ENCODE results near the gene MICU2. TPM values are rescaled to one million over a fixed set of nuclear protein-coding genes. Genes with fewer than 3 reads are reported as not detected.

Gene MICU2
- polyA plus RNA-seq, 5 donors, result 74.6 to 93.8 (median 78.8) TPM

DNA sequence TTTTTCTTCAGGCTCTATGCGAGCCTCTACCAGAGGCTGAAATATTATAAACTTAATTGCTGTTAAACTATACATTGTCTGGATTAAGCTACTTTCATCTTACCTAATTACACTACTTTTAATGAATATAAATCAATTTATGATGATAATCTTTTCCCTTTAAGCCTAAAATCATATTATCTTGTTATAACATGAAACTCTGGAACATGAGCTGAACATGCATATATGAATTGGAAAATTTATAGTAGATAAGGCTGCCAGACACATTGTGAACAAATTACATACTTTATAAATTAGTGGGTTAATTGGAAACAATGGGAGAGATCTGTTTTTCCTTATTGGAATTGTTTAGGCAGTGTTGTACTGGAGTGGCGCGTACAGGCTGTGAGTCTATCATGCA lies 99.6 kb downstream of the MICU2 start:
- no peak for DNase-seq

DNA sequence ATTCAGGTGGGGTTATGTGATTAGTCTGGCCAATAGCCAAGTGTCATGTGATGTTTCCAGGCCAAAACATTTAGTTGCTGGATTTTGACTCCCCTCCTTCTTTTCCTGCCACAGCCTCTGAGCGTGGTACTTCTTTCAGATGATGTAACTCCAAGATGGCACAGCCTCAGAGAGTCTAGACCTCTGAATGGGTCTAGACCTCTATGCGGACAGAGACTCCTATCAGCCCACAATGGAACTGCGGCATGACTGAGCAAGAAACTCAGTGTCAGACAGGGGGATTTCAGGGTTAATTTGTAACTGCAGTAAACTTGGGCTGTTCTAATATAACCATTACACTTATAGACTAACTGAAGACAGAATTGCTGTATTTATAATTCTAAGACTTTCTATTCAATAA lies 102.3 kb downstream of the MICU2 start:
- DNase-seq, result no peak

DNA sequence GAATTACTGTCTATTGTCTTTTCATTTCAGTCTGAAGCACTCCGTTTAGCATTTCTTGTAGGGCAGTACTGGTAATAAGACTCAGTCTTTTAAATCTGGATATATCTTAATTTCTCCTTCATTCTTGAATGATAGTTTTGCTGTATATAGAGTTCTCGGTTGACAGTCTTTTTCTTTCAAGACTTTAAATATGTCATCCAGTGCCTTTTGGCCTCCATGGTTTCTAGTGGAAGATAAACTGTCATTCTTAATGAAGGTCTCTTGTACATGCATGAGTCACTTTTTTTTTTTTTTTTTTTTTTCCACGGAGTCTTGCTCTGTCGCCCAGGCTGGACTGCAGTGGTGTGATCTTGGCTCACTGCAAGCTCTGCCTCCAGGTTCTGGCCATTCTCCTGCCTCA lies 117.6 kb downstream of the MICU2 start:
- no peak for DNase-seq

DNA sequence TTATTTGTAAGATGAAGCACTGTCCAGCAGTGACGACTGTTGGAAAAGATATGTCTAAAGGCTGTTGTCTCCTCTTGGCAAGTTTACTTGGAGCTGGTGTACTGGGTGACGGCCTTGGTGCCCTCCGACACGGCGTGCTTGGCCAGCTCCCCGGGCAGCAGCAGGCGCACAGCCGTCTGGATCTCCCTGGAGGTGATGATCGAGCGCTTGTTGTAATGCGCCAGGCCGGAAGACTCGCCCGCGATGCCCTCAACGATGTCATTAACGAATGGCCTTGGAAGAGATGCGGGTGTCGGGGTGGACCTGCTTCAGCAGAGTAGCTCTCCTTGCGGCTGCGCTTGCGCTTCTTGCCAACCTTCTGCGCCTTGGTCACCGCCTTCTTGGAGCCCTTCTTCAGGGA lies 120.2 kb downstream of the MICU2 start:
- DNase-seq, result no peak

DNA sequence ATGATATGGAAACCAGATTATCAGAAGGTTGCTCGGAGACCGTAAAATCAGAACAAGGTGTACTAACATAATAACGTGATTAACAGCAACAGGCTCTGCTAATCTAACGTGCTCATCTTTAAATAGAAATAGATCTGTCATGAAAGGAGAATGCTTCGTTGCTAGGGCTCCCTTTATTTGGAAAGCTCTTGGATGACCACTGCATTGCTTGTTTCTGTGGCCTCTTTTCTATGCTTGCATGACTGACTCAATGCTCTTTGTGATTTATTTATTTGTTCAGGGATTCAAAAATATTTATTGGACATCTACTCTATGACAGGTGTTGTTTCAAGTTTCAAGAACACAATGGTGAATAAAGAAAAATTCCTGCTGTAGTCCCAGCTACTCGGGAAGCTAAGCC lies 122.6 kb downstream of the MICU2 start:
- DNase-seq, result no peak

DNA sequence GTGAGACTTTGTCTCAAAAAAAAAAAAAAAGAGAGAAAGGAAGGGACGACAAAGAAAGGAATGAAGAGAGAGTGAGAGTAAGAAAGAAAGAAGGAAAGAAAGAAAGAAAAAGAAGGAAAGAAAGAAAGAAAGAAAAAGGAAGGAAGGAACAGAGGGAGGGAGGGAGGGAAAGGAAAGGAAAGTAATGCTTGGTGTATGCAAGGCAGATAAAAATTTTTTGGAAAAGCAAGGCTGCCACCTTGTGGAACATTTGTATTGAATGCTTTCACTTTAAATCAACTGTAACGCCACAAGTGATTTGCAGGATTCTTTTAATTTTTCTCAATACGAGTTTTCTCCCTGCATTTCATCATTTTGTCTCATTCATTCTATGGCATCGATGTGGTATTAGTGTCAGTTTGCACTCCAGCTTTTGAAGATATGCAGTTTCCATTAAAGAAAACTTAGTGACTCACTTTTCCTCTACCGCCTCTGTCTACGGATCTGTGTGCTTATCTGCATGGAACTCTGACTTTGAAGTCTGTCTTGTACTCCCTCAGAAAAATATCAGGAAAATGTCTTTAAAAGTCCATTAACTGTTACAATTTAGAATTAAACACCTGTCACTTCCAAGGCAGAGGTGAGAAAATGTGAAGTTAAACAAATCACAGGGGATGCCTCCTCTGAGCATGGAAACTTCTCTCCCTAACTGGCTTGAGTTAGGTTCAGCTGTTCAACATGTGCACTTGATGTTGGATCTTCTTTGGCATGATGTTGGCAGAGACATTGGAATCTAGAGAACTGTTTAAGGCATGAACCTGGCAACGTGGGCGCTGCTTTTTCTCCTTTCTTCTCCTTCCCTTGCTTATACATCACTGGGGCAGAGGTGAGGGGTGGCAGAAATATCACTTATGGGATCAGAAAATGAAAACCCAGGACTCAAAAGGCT lies 124.8 kb downstream of the MICU2 start:
- peak; percentile 63 to 75 for DNase-seq

DNA sequence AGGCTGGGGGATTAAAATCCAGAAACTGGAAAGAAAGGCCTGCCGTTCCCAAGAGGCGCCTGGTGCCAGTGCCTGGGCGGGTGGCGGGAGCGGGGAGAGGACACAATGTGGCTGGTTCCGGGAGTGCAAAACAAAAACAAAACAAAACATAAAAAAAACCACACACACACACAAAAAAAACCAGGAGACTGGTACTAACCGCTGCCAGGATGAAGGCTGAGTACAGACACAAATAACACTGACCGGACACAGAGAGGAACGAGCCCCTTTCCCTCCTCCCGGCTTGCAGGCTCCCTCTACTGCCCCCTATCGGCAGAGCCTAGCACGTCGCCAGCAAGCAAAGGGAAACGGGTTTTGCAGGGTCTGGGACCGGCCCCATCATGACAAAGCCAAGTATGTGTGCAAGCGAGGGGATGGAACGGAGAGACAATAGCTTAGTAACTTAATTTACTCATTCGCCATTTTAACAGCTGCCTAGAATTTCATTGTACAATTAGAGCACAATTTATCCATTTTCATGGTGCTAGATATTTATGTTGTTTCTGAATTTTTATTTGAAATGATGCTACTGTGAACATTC lies 127.0 kb downstream of the MICU2 start:
- DNase-seq, result peak; percentile 65 to 75

DNA sequence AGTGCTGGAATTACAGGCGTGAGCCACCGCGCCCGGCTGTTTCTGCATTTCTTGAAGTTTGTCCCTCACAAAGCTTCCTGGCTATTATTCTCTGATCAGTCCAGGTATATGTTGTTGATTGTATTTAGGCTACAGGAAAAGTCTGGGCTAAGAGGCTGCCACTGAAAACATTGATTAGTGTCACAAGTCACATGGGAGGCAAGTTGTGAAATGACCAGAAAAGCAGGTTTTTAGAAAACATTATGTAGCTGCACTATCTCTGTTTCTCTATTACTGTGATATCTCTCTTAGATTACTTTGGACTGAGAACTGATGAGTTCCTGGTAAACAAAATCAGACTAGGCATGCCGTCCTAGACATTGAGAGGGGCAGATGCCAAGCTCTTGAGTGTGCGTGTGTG lies 128.9 kb downstream of the MICU2 start:
- no peak for DNase-seq

DNA sequence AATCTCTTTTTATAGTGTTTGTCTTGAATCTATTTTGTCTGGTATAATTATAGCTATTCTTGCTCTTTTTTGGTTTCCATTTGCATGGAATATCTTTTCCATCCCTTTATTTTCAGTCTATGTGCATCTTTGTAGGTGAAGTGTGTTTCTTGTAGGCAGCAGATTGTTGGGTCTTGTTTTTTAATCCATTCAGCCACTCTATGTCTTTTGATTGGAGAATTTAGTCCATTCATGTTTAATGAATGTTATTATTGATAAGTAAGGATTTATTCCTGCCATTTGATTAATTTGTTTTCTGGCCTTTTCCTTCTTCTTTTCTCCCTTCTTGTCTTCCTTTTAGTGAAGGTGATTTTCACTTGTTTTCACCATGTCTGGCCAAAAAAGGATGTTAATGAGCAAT lies 133.2 kb downstream of the MICU2 start:
- no peak for DNase-seq

DNA sequence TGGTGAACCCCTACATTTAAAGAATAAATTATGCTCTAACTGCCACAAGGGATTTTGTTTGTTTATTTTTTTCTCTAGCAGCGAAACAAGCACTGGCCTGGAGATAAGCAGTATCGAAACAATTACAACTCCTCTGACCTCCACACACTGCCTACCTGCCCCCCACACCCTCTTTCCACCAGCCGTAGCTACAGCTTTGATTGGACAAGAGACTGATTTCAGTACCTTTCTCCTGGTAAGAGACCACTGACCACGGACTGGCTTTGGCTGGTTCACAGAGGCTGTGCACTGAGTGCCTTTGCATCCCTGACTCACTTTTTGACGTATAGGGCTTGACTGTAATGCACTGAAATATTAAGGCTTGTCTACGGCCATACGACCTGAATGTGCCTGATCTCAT lies 137.4 kb downstream of the MICU2 start:
- DNase-seq, result no peak

DNA sequence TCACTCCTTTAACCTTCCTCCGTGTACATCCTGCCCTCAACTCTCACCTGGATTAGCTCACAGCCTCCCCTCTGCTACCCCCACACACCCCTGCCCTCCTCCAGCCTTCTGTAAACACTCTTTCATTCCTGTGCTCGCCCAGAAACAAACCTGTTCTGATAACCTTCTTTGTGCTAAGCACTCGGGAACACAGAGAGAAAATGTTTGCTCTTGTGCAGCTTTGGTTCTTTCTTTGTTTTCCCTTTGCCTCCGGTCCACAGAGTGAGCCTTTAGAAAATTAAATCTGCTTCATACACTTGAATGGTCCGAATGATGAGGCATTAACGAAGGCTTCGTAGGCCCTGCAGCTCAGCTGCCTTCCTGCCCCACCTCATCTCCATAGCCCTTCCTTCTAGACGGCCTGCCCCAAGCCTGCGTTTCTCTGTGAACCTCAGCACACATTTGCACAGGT lies 138.2 kb downstream of the MICU2 start:
- peak; percentile 48 to 51 for DNase-seq

DNA sequence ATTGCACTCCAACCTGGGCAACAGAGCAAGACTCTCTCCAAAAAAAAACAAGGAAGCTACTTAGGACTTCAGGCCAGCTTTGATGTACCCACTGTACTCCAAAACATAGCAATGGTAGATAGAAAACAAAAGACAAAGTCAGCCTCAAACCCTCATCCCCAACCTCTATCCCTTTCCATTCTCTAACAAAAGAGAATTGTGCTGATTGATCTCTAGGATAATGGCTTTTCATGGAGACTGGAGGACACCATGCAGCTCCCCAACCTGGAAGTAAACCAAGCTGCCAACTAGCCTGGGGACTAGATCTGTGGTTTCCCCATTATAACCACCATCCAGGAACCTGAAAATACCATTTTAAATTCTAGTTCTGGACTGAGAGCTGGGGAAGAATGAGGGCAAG lies 140.5 kb downstream of the MICU2 start:
- no peak for DNase-seq

DNA sequence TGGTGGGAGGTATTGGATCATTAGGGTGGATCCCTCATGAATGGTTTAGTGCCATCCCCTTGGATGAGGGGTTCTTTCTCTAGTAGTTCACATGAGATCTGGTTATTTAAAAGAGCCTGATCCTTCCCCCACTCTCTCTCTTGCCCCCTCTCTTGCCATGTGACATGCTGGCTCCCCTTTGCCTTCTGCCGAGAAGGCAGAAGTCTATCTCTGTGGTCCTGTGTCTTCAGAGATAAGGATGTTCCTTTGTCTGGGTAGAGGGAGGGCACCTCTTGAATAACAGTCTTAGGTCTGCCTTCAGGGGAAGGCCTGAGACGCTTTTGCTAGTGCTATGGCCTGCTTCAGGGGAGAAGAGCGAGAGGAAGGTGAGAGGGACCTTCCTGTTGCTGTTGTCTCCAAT lies 142.8 kb downstream of the MICU2 start:
- DNase-seq, result no peak

DNA sequence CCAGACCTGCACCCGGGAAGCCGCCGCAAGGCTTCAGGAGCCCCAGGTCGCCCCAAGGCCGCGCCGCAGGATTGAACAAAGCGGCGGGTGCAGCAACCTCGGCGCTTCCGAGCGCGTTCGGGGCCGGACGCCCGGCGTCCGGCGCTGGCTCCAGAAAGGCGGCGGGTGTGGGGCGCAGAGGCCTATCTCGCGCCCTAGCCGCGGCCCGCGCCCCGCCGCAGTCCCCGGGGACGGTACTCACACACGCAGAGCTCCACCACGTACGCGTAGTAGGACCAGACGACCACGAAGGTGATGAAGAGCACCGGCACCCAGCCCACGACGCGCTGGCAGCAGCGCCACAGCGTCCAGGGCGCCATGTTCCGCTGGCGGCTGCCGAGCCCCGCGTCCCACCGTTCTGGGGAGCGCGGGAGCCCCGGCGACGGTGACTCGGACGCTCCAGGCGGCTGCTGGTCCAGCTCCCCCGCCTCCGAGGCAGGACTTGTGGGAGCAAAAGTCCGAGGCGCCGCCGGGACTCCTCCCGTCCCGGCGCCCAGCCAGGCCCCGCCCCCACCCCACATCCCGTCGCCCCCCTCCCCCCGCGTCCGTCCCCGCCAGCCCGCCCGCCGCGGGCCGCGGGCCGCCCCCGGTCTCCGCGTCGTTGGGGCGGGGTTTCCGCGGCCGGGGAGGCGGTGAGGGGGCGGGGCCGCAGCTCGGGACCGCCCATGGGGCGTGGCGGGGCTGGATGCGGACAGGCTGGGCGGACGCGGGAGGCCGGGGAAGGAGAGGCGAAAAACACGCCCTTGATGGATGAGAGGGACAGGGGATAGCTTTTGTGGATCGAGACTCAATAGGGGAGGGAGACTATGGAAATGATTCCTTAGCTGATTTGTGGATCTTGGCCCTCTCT lies 144.9 kb downstream of the MICU2 start, which contains the start of gene ZDHHC20:
Gene ZDHHC20, minus strand, starts transcription at position 491 of the 889 bp plus-strand sequence. Its CDS starts 132 bp downstream, at position 359.
- peak; percentile 86 to 88 for DNase-seq

DNA sequence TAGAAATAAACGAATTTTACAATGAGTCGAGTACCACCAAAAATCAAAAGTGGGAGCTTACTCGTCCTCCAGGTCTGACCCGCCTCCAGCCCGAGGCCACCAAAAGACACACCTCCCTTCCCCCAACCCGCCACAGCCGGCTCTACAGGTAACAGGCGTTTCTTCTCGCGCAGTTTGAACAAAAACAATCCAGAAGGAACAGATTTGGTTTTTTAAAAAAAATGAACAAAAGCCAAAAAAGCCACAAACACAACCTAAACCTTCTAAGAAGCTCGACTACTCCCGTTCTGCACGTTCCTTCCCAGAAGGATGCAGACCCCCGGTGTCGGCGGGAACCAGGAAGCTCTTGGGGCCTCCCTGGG lies 145.5 kb downstream of the MICU2 start:
- peak in 1 of 2 donors; percentile 28 for DNase-seq

DNA sequence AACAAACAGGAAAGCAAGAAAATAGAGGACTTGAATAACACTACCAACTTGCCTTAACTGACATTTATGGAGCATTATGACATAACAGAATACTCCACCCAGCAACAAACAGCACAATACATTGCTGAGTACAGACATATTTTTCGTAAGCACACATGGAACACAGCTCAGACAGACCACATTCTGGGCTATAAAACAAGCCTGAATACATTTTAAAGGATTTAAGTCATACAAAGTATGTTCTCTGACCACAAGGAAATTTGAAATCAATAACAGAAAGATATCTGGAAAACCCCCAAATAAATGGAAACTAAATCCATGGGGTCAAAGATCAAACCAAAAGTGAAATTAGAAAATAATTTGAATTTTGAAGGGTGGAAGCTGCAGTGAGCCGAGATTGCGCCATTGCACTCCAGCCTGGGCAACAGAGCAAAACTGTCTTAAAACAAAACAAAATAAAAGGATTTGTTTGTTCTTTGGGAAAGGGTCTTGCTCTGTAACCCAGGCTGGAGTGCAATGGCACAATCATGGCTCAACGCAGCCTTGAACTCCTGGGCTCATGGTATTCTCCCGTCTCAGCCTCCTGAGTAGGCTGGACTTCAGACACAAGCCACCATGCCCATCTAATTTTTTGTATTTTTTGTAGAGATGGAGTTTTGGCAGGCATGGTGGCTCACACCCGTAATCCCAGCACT lies 150.4 kb downstream of the MICU2 start:
- DNase-seq, result no peak

DNA sequence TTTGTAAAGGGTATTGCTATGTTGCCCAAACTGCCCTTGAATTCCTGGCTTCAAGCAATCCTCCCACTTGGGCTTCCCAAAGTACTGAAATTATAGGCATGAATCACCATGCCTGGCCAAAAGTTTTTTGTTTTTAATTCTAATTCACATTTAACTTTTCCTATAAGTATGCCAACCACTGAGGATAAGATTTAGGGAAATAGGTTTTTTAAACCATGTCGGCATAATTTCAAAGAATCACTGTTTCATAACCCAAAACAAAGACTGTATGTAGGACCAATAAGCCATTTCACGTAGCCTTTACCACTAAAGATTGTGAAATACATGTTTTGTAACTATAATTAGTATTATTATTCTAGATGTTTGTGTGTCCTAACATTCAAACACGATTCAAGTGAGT lies 153.0 kb downstream of the MICU2 start:
- DNase-seq, result no peak

DNA sequence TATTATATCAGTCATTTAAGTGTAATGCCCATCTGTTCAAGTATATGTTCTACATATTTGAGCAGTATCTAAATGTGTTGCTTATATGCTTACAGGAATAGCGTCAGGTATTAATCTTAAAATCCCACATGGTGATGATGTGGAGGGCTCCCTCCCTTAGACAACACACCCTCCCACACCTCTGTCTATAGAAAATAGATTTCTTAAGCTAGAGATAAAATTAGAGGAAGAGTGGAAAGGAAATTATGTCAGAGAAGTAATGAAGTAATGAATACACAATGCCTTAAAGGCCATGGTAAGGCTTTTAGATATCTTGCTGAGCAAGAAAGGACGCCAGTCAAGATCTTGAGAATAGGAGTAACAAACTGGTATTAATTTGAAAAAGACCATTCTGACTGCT lies 157.3 kb downstream of the MICU2 start:
- no peak for DNase-seq

DNA sequence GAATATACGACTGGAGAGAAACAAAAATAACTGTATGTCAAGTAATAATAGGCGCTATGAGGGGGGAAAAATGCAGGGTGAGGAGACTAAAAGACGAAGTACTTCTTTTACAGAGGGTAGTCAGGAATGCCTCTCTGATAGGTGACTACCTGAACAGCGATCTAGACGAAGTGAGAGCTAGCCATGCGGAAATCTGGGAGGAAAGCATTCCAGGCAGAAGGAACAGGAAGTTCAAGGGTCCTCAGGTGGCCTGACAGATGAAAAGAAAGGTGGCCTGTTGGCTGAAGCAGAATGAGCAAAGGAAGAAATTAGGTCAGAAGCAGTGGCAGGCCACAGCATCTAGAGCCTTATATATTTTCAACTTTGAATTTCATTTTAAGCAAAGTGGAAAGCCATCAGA lies 158.2 kb downstream of the MICU2 start:
- DNase-seq, result no peak

DNA sequence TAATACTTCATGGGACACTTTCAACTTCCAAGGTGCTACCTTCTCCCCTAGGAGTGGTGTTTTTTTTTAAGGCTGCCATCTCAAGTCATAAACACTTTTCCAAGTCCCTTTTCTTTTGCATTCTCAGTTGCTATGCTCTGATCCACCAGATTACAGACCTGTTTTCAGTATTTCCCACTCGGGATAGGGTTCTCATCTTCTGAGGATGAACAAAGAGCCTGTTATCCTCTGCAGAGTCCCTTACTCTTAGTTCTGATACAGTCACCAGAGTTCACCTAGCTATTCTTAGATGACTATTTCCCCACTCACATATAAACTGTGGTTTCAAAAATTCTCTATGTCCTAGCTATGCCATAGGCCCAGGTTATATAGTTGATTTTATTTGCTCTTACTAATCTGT lies 160.8 kb downstream of the MICU2 start:
- no peak for DNase-seq
